Measurements from ENCODE around the gene RCBTB1.

DNA sequence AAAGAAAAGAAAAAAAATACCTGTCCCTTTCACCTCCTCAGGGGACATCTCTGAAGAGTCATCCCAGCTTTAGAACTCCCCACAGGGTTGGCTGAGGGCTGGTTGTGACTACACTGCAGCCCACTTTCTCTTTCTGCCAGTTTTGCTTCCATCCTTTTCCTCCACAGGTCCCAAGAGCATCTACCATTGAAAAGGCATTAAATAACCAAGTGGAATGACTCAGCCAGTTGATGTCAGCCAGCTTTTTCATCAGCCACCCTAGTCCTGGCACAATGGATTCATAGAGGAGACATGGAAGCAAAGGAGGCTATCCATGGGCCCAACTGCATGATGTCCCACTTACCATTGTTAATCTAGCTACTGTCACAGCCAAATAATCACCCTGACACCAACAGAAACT is 9.2 kb upstream of the RCBTB1 start:
- TF ChIP-seq, protein P1, sequence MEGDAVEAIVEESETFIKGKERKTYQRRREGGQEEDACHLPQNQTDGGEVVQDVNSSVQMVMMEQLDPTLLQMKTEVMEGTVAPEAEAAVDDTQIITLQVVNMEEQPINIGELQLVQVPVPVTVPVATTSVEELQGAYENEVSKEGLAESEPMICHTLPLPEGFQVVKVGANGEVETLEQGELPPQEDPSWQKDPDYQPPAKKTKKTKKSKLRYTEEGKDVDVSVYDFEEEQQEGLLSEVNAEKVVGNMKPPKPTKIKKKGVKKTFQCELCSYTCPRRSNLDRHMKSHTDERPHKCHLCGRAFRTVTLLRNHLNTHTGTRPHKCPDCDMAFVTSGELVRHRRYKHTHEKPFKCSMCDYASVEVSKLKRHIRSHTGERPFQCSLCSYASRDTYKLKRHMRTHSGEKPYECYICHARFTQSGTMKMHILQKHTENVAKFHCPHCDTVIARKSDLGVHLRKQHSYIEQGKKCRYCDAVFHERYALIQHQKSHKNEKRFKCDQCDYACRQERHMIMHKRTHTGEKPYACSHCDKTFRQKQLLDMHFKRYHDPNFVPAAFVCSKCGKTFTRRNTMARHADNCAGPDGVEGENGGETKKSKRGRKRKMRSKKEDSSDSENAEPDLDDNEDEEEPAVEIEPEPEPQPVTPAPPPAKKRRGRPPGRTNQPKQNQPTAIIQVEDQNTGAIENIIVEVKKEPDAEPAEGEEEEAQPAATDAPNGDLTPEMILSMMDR (IDR thresholded peaks at IDR 0.05; ENCODE audit: insufficient read depth, low read length, poor library complexity, severe bottlenecking), result no peak
- no peak for TF ChIP-seq EZH2phosphoT487 (conservative IDR thresholded peaks at IDR 0.05; ENCODE audit: low read length)
